ENCODE measurements around the gene LARP1. TPM values are rescaled to one million over a fixed set of nuclear protein-coding genes. Genes with fewer than 3 reads are reported as not detected.

LARP1 gene
- total and polyA plus RNA-seq, 9 of the 15 experiments (the other 6 are each of a cell fraction or from before 2014, with no cell fraction given): 22.6 to 300 (median 92.0) TPM

DNA sequence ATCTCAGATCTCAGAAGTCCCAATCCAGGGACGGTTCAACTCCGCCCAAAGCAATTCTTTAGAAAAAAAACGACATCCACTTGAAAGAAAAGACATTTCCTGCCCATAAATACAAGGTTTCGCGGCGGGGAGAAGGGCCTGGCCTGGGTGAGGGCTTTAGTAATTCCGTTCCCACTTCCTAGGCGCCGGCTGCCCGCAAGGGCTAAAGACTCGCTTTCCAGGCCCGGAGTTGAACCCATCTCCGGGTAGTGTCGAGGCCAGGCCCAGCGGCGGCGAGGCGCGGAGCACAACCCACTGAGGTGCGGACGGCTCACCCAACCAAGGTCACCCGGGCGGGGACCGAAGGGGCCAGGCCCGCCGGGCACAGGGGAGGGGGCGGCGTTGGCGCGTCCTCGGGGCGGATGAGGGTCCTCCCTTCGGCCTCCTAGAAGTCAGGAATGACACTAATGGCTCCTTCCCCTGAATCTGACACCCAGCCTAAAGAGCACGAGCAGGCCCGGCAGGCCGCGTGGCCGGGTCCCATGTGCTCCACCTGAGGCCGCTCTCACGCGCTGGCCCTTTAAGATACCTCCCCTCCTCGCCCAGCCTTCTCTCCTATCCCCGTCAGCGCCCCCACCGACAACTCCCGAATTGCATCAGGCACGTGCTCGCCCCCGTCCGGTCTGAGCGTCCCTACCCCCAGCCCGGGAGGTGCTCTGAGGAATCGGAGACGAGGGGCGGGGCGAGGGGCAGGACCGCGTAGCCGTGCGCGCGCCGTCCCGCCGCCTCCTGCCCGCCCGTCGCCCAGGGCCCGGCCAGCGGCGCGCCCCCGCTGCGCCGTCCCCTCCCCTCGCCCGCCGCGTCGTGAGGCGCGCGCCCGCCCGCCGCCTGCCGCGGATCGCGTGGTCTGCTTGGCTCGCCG lies 467 bp upstream of the LARP1 start (continued):
- TF ChIP-seq, protein P1, sequence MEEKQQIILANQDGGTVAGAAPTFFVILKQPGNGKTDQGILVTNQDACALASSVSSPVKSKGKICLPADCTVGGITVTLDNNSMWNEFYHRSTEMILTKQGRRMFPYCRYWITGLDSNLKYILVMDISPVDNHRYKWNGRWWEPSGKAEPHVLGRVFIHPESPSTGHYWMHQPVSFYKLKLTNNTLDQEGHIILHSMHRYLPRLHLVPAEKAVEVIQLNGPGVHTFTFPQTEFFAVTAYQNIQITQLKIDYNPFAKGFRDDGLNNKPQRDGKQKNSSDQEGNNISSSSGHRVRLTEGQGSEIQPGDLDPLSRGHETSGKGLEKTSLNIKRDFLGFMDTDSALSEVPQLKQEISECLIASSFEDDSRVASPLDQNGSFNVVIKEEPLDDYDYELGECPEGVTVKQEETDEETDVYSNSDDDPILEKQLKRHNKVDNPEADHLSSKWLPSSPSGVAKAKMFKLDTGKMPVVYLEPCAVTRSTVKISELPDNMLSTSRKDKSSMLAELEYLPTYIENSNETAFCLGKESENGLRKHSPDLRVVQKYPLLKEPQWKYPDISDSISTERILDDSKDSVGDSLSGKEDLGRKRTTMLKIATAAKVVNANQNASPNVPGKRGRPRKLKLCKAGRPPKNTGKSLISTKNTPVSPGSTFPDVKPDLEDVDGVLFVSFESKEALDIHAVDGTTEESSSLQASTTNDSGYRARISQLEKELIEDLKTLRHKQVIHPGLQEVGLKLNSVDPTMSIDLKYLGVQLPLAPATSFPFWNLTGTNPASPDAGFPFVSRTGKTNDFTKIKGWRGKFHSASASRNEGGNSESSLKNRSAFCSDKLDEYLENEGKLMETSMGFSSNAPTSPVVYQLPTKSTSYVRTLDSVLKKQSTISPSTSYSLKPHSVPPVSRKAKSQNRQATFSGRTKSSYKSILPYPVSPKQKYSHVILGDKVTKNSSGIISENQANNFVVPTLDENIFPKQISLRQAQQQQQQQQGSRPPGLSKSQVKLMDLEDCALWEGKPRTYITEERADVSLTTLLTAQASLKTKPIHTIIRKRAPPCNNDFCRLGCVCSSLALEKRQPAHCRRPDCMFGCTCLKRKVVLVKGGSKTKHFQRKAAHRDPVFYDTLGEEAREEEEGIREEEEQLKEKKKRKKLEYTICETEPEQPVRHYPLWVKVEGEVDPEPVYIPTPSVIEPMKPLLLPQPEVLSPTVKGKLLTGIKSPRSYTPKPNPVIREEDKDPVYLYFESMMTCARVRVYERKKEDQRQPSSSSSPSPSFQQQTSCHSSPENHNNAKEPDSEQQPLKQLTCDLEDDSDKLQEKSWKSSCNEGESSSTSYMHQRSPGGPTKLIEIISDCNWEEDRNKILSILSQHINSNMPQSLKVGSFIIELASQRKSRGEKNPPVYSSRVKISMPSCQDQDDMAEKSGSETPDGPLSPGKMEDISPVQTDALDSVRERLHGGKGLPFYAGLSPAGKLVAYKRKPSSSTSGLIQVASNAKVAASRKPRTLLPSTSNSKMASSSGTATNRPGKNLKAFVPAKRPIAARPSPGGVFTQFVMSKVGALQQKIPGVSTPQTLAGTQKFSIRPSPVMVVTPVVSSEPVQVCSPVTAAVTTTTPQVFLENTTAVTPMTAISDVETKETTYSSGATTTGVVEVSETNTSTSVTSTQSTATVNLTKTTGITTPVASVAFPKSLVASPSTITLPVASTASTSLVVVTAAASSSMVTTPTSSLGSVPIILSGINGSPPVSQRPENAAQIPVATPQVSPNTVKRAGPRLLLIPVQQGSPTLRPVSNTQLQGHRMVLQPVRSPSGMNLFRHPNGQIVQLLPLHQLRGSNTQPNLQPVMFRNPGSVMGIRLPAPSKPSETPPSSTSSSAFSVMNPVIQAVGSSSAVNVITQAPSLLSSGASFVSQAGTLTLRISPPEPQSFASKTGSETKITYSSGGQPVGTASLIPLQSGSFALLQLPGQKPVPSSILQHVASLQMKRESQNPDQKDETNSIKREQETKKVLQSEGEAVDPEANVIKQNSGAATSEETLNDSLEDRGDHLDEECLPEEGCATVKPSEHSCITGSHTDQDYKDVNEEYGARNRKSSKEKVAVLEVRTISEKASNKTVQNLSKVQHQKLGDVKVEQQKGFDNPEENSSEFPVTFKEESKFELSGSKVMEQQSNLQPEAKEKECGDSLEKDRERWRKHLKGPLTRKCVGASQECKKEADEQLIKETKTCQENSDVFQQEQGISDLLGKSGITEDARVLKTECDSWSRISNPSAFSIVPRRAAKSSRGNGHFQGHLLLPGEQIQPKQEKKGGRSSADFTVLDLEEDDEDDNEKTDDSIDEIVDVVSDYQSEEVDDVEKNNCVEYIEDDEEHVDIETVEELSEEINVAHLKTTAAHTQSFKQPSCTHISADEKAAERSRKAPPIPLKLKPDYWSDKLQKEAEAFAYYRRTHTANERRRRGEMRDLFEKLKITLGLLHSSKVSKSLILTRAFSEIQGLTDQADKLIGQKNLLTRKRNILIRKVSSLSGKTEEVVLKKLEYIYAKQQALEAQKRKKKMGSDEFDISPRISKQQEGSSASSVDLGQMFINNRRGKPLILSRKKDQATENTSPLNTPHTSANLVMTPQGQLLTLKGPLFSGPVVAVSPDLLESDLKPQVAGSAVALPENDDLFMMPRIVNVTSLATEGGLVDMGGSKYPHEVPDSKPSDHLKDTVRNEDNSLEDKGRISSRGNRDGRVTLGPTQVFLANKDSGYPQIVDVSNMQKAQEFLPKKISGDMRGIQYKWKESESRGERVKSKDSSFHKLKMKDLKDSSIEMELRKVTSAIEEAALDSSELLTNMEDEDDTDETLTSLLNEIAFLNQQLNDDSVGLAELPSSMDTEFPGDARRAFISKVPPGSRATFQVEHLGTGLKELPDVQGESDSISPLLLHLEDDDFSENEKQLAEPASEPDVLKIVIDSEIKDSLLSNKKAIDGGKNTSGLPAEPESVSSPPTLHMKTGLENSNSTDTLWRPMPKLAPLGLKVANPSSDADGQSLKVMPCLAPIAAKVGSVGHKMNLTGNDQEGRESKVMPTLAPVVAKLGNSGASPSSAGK (IDR thresholded peaks at IDR 0.05): peak; percentile 99
- TF ChIP-seq RBM22 (IDR thresholded peaks at IDR 0.05; ENCODE audit: low read depth, low read length, poor library complexity, severe bottlenecking) (peak; percentile 41), ZNF778 (CRISPR knock-in tag; IDR thresholded peaks at IDR 0.05) (no peak), ZNF644 (tag; IDR thresholded peaks at IDR 0.05; ENCODE audit: low read depth) (peak; percentile 90; the same call in 1 of the 2 replicates), ZNF12 (CRISPR knock-in tag; IDR thresholded peaks at IDR 0.05) (no peak), ZNF384 (IDR thresholded peaks at IDR 0.05; ENCODE audit: low read depth, low read length) (no peak), MAFK (IDR thresholded peaks at IDR 0.05; ENCODE audit: low read length) (no peak), TSC22D4 (tag; IDR thresholded peaks at IDR 0.05) (no peak), CAMTA2 (CRISPR knock-in tag; conservative IDR thresholded peaks at IDR 0.05) (no peak), ARNT (IDR thresholded peaks at IDR 0.05) (no peak), RAD21 (CRISPR knock-in tag; conservative IDR thresholded peaks at IDR 0.05 in 1 of 2, IDR thresholded peaks at IDR 0.05 in 1 of 2) (peak in 1 of 2 experiments; percentile 50; a peak in 2 of 4 replicates), ZNF263 (CRISPR knock-in tag; IDR thresholded peaks at IDR 0.05; ENCODE audit: borderline replicate concordance) (peak; percentile 87), XRCC5 (IDR thresholded peaks at IDR 0.05; ENCODE audit: low read depth, low read length) (no peak), PYGO2 (tag; IDR thresholded peaks at IDR 0.05) (no peak)
- TF ChIP-seq, protein P2, sequence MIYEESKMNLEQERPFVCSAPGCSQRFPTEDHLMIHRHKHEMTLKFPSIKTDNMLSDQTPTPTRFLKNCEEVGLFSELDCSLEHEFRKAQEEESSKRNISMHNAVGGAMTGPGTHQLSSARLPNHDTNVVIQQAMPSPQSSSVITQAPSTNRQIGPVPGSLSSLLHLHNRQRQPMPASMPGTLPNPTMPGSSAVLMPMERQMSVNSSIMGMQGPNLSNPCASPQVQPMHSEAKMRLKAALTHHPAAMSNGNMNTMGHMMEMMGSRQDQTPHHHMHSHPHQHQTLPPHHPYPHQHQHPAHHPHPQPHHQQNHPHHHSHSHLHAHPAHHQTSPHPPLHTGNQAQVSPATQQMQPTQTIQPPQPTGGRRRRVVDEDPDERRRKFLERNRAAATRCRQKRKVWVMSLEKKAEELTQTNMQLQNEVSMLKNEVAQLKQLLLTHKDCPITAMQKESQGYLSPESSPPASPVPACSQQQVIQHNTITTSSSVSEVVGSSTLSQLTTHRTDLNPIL (CRISPR knock-in tag; IDR thresholded peaks at IDR 0.05): no peak
